Activated naive CD8-positive, alpha-beta T cell treated with anti-CD3 and anti-CD28 coated beads, Interleukin-2, amount 10 ng/mL, durations not matched to agents 7 days and 5 days (primary cell): ENCODE data around the gene HYKK. TPM values are rescaled to one million over a fixed set of nuclear protein-coding genes. Genes with fewer than 3 reads are reported as not detected.

Experiments
- ATAC-seq: fragments of 150-1000 bp; cut with Tn5 transposase; one replicate; pipeline ENCODE4 v1.10.0; 2021; ENCODE audit warnings: low read depth, moderate library complexity
- POLR2A ChIA-PET: fragments of 350-600 bp; sonication (Branson Sonifier 250); formaldehyde crosslinking; loops from one replicate; lab custom pipeline; 2021; ENCODE audit warnings: antibody characterized with exemption; lab: Charles Lee
- DNase-seq: peaks from one replicate; pipeline ENCODE4 v3.0.0; 2021
- H3K27ac Mint-ChIP-seq: one replicate; pipeline ENCODE4 v1.8.0; 2022; ENCODE audit warnings: mild to moderate bottlenecking, mixed read lengths
- H3K27me3 Mint-ChIP-seq: one replicate; pipeline ENCODE4 v1.8.0; 2022; ENCODE audit warnings: mild to moderate bottlenecking, moderate library complexity, mixed read lengths
- H3K36me3 Mint-ChIP-seq: one replicate; pipeline ENCODE4 v1.8.0; 2021; ENCODE audit warnings: mild to moderate bottlenecking, mixed read lengths
- H3K4me1 Mint-ChIP-seq: one replicate; pipeline ENCODE4 v1.8.0; 2021; ENCODE audit warnings: mixed read lengths
- H3K4me3 Mint-ChIP-seq: one replicate; pipeline ENCODE4 v1.8.0; 2022; ENCODE audit warnings: mild to moderate bottlenecking, moderate library complexity, mixed read lengths
- H3K9me3 Mint-ChIP-seq: one replicate; pipeline ENCODE4 v1.8.0; 2021; ENCODE audit warnings: mixed read lengths
- total RNA-seq, 2 experiments: library from RNA; stranded (reverse); gene quantifications; one replicate each; pipeline ENCODE4 v1.2.3, GENCODE V29; 2021

HYKK gene
- total RNA-seq, 2 experiments from 2014 or later, result 1.6 to 2.4 TPM

- H3K36me3 Mint-ChIP-seq, result no peaks in the 10 kb centered on the region
- DNase-seq (no peak), ATAC-seq (no peak)
- POLR2A ChIA-PET, result no interaction called here
- no peaks in the 10 kb centered on the region for H3K9me3 Mint-ChIP-seq
- no peaks in the 10 kb centered on the region for H3K4me1 Mint-ChIP-seq
- no peak overlapping the region for H3K4me3 Mint-ChIP-seq
- no peak overlapping the region for H3K27ac Mint-ChIP-seq
- H3K27me3 Mint-ChIP-seq, result peaks cover 4% of the 10 kb centered on the region
Measured at GRCh38 chr15:78573416-78573815, 66.0 kb downstream of the HYKK start.

GRCh38 chr15:78574944-78575343 lies 67.6 kb downstream of the HYKK start:
- POLR2A ChIA-PET, result no interaction called here
- ATAC-seq (no peak), DNase-seq (no peak)
- H3K4me1 Mint-ChIP-seq, result no peaks in the 10 kb centered on the region
- H3K27me3 Mint-ChIP-seq, result peaks cover 4% of the 10 kb centered on the region
- no peak overlapping the region for H3K27ac Mint-ChIP-seq
- no peaks in the 10 kb centered on the region for H3K36me3 Mint-ChIP-seq
- no peak overlapping the region for H3K4me3 Mint-ChIP-seq
- no peaks in the 10 kb centered on the region for H3K9me3 Mint-ChIP-seq

Other genes with a start within 250 kb of the HYKK start
- 10 to 100 TPM; 26.0 to 28.5 TPM for gene DNAJA4, start 243.0 kb upstream of the HYKK start, total RNA-seq
- gene SKIC8, start 208.0 kb upstream of the HYKK start, total RNA-seq, result 10 to 100 TPM; 42.4 to 46.4 TPM
- gene CRABP1, start 167.2 kb upstream of the HYKK start, total RNA-seq, result not detected
- gene IREB2, start 69.4 kb upstream of the HYKK start, total RNA-seq, result 10 to 100 TPM; 60.6 to 61.4 TPM
- gene PSMA4, start 32.9 kb downstream of the HYKK start, total RNA-seq, result 100 to 1,000 TPM; 181 to 183 TPM
- 1 to 10 TPM; 1.2 to 2.2 TPM for gene CHRNA5, start 57.9 kb downstream of the HYKK start, total RNA-seq
- not detected for gene CHRNA3, start 113.4 kb downstream of the HYKK start, total RNA-seq
- not detected for gene CHRNB4, start 133.6 kb downstream of the HYKK start, total RNA-seq